Stimulated activated CD8-positive, alpha-beta memory T cell treated with anti-CD3 and anti-CD28 coated beads, Interleukin-2, amount 100 ng/mL, for 48 hours (primary cell): ENCODE data around the gene BCO2.
"Not testable (repeated sequence)": the region's sequence is repeated elsewhere in the genome, so short reads cannot be mapped to it uniquely, and the experiment has no call there.

Experiments
- DNase-seq, 2 donors: peaks; one replicate each; pipeline ENCODE4 v3.0.0-alpha.2; 2020; ENCODE audit warnings: low read depth in 2 of 2

BCO2 gene

GRCh38 chr11:112174789-112175598, at the start of gene BCO2:
TSS of gene BCO2 (plus strand) at chr11:112175512. CDS start at chr11:112175602, 90 bp downstream.
- peak; percentile 13 to 23 for DNase-seq

- DNase-seq = no peak
These were observed 48.3 kb upstream of the BCO2 start for GRCh38 chr11:112127056-112127455.

GRCh38 chr11:112128483-112129121, 46.7 kb upstream of the BCO2 start:
- DNase-seq = no peak

- DNase-seq = no peak
These were observed 45.7 kb upstream of the BCO2 start for GRCh38 chr11:112129656-112130055.

- DNase-seq = no peak
These were observed 42.6 kb upstream of the BCO2 start for GRCh38 chr11:112132737-112133136.

- DNase-seq = no peak
These were observed 40.8 kb upstream of the BCO2 start for GRCh38 chr11:112134473-112134872.

GRCh38 chr11:112143597-112143996, 31.7 kb upstream of the BCO2 start:
- no peak for DNase-seq

- DNase-seq = no peak
These were observed 24.8 kb upstream of the BCO2 start for GRCh38 chr11:112150517-112150916.

GRCh38 chr11:112156153-112156955, 19.0 kb upstream of the BCO2 start:
- DNase-seq = no peak

GRCh38 chr11:112156956-112157766, 18.2 kb upstream of the BCO2 start:
- no peak for DNase-seq

- DNase-seq = no peak
These were observed 15.9 kb upstream of the BCO2 start for GRCh38 chr11:112159098-112160065.

GRCh38 chr11:112160091-112160848, 15.0 kb upstream of the BCO2 start:
- no peak for DNase-seq

- DNase-seq = no peak
These were observed 14.3 kb upstream of the BCO2 start for GRCh38 chr11:112161012-112161411.

- not testable (repeated sequence) for DNase-seq
These were observed 13.1 kb upstream of the BCO2 start for GRCh38 chr11:112162200-112162599.

GRCh38 chr11:112162761-112163546, 12.4 kb upstream of the BCO2 start:
- DNase-seq = no peak

- no peak for DNase-seq
These were observed 11.2 kb upstream of the BCO2 start, which contains the start of gene IL18 for GRCh38 chr11:112163875-112164685. TSS of gene IL18 (minus strand) at chr11:112164094. CDS start at chr11:112155053, 9,041 bp downstream.

- DNase-seq = no peak
These were observed 10.3 kb upstream of the BCO2 start for GRCh38 chr11:112165049-112165448.

GRCh38 chr11:112166562-112166961, 8.8 kb upstream of the BCO2 start:
- no peak for DNase-seq
